ENCODE data around the gene PDGFC.
"Not testable (repeated sequence)": the region's sequence is repeated elsewhere in the genome, so short reads cannot be mapped to it uniquely, and the experiment has no call there.

PDGFC gene

GRCh38 chr4:156901871-156902270 is 69.7 kb downstream of the PDGFC start:
- no peak for ATAC-seq

DNA sequence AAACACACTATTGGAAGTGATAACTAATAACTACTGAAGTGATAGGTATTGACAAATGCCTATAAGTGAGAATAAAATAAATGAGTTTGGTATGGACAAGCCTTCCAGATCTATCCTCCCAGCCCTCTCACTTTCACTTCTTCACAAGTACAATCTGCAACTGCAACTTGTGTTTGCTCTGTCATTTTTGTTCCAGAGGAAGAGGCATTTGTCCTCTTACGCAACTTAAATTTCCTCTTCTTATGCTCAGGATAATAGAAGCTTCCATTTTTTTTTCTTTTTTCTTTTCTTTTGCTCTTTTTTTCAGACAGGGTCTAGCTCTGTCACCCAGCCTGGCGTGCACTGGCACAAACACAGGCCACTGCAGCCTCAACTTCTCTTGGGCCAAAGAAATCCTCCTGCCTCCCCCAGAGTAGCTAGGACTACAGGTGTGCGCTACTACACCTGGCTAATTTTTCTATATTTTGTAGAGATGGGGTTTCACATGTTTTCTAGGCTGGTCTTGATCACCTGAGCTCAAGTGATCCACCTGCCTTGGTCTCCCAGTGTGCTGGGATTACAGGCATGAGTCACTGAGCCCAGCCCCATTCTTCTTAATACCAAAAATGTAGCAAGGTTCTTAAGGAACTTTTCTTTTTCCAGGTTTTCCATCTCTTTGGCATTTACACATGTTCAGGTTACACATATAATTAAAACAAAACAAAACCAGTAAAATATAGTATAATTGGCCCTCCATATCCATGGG is 73.1 kb downstream of the PDGFC start:
- DNase-seq = no peak
- no peak for ATAC-seq

More at GRCh38 chr4:156901871-156902270, 69.7 kb downstream of the PDGFC start:
- DNase-seq = no peak

GRCh38 chr4:156896527-156896926 is 75.1 kb downstream of the PDGFC start:
- ATAC-seq (no peak), DNase-seq (no peak)

- ATAC-seq = no peak
- no peak for DNase-seq
Measured at GRCh38 chr4:156894234-156894633, 77.4 kb downstream of the PDGFC start.

GRCh38 chr4:156892805-156893204 is 78.8 kb downstream of the PDGFC start:
- ATAC-seq (no peak), DNase-seq (no peak)

GRCh38 chr4:156889616-156890594 is 81.7 kb downstream of the PDGFC start:
- ATAC-seq = no peak
- no peak for DNase-seq

DNA sequence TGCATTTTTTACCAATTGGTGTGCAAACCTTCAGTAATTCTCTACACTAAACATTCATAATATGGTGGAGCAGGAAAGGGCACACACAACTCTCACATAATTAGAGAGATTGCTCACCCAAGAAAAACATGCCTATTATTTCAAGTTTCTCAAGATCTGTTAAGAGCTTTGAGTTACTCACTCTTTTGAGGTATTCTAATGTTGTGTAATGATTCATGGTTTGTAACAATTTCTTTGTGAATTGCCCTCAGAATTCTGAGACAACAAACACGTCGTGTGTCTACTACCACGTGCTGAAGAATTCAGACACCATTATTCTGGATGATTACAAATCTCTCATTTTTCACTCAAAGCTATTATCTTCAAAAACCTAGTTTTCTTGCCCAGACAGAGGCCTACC is 82.8 kb downstream of the PDGFC start:
- no peak for DNase-seq
- no peak for ATAC-seq

DNA sequence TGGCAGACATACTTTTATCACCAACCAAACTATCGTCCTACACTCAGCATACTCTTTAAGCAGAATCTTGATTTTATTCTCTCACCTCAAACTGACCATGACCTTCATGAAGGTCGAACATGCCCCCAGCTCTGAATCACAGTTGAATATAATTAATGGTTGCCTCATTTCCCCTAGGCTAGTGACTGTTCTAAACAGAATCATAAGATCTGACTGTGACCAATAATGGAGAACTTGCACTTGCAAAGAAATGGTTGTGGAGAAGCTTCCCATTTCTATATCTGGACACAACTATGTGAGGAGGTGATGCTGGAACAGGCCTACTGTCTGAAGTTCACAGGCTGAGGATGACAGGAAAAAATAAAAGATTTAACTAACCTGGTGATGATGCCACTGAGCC is 85.1 kb downstream of the PDGFC start:
- no peak for ATAC-seq
- no peak for DNase-seq

- ATAC-seq (no peak), DNase-seq (no peak)
Measured at GRCh38 chr4:156885374-156885773, 86.2 kb downstream of the PDGFC start.

DNA sequence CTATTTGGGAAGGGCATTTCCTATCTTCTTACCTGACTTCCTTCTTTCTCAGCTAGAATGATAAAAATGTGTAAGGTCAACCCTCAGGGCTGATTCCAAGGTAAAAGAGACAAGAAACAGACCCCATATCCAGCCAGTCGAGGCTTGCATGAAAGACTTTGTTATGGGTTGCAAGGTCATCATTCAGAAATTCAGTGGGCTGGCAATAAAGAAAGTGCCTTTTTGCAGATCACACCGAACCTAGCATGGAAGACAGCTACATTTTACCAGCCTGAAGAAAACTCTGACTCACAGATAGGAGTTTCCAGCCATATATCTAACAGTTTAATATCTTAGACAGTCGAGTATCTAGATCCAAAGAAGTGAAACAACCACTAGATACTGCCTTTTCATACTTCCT is 87.4 kb downstream of the PDGFC start:
- DNase-seq (no peak), ATAC-seq (no peak)

GRCh38 chr4:156875704-156876103 is 95.9 kb downstream of the PDGFC start:
- DNase-seq = no peak
- no peak for ATAC-seq

DNA sequence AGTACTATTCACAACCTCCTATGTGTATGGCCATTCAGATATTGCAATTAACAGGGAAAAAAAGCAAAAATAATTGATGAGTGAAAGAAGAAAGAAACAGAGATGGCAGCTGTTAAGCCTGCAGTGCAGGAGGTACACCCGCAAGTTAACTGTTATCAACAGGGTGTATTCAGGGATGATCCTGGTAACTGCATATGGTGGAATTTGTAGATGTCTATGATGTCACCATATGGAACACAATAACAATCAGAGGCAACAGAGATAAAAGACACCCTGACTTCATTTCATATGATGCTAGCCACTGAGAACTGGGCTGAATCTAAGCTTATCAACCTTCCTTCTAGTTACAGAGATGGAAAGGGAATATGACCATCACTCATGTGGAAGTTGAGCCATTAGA is 96.5 kb downstream of the PDGFC start:
- DNase-seq (no peak), ATAC-seq (no peak)

DNA sequence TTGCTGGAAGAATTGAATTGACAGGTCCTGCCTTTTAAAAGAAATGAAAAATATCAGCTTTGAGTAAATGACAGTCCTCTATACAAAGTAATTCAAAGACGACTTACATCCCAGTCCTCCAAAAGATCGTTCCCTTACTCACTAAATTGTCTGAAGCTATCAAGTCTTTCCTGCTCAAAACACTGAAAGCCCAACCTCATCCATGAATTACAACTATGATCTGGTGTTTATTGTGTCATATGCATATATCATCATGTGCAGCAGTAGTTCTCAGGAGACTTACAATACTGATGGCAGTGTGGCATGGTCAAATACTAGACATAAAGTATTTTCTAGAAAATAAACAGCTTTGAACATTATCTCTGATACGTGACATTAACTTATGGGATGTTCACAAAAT is 97.8 kb downstream of the PDGFC start:
- no peak for ATAC-seq
- DNase-seq = no peak

GRCh38 chr4:156870861-156871260 is 100.7 kb downstream of the PDGFC start:
- no peak for DNase-seq
- ATAC-seq = no peak

GRCh38 chr4:156870131-156870530 is 101.5 kb downstream of the PDGFC start:
- DNase-seq = no peak
- no peak for ATAC-seq

DNA sequence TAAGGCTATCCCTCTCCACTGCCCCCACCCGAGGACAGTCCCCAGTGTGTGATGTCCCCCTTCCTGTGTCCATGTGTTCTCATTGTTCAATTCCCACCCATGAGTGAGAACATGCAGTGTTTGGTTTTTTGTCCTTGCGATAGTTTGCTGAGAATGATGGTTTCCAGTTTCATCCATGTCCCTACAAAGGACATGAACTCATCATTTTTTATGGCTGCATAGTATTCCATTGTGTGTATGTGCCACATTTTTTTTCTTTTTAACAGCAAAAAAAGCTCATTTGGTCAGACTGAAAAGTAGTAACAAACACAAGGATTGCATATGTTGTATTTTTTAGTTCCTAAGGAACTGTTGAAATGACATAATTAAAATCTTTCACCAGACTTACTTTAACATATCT is 105.5 kb downstream of the PDGFC start:
- DNase-seq, ATAC-seq: not testable (repeated sequence)

DNA sequence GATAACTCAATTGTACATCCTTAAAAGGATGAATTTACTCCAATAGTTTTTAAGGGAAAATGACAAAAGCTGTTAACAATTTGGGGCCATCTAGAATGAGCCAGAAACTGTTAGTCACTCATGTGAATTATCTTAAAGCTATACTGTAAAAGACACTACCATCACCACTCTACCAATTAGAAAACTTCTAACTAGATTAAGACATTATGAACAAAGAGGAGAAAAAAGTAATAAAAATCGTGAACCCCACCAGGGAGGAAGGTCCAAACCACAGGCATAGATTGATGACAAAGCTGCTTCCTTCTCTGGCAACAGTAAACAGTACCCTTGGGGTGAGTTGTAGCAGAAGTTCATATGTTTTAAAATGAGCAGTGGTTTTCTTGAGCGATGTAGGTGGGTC is 106.1 kb downstream of the PDGFC start:
- ATAC-seq (no peak), DNase-seq (no peak)

DNA sequence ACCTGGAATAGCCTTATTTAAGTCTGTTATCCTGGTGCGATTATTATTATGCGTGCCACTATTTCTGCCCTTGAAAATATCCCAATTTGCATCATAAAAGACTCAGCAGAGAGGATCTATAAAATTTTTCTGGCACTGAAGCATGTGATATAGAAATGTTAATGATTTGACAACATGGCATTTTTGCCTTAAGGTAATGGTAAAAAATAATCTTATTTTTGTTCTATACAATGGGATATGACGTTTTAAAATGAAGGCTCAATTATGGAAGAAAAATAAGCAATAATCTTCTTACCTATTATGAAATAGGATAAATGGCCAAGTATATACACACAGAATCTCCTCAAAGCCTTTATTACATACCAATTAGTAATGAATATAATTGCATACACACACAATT is 113.5 kb downstream of the PDGFC start:
- ATAC-seq = no peak
- no peak for DNase-seq

GRCh38 chr4:156838761-156839160 is 132.8 kb downstream of the PDGFC start:
- DNase-seq (no peak), ATAC-seq (no peak)

DNA sequence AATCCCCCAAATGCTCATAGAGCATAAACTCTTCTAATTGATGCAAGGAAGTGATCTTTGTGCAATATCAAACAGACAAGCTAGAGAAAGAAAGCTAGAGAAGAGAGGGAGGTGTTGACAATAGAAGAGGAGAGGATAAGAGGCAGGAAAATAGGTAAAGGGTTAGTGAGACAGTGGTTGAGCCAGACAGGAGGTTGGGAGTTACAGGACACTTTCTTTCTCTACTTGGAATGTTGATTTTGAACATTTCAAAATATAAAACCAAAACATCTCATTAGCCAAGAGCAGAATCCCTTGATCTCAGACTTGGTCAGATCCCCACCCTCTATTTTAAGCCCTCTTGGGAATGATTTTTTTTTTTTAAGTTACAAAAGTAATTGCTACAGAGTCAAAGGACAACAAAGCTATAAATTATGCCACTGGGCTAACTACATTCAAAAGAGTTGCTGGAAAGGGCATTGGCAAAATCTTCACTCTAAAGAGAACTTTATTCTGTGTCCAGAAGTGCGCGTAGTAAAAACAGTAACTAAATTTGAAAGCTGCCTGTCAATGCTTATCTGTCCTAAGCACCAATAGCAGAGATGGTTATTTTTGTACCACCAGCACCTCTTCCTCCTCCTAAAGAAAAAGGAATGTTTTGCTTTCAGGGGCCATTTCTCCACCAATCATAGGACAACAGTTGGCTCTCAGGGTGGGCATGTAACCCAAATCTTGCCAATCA is 133.8 kb downstream of the PDGFC start:
- ATAC-seq = no peak
- no peak for DNase-seq

GRCh38 chr4:156832886-156833285 is 138.7 kb downstream of the PDGFC start:
- ATAC-seq (no peak), DNase-seq (no peak)

DNA sequence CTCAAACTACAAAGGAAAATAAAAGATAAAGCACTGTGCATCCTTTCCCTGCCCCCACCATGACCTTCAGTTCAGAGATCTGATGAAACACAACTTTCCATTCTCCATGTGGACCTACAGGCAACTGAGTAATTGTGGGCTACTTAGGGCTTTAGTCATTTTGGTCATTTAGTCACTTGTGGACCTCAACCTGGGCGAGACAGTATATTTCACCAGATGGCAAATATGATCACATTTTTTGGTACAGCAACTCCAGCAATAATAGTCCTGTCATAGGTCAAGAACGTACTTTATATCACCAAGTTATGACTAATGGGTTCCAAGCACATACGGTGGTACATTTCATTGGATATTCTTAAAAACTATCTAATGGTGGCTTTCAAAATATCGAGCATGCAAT is 141.2 kb downstream of the PDGFC start:
- ATAC-seq = peak; percentile 19
- no peak for DNase-seq
